ENCODE results near the gene TTLL10.

GRCh38 chr1:1215080-1215676 lies 41.5 kb downstream of the TTLL10 start:
- TF ChIP-seq CTCF (optimal IDR thresholded peaks at IDR 0.05 in 1 of 3, IDR thresholded peaks at IDR 0.05 in 1 of 3, conservative IDR thresholded peaks at IDR 0.05 in 1 of 3; ENCODE audit: extremely low read depth in 1 of 3, insufficient read depth in 2 of 3, low read length in 3 of 3) (no peak), EZH2 (IDR thresholded peaks at IDR 0.05; ENCODE audit: low read length) (no peak)

All from keratinocyte (primary cell).